Measurements from ENCODE around the gene CECR2.

The CECR2 gene

GRCh38 chr22:17451316-17451715 lies 82.1 kb downstream of the CECR2 start:
- no peak for DNase-seq (ENCODE audit: low read depth in 2 of 2)

- no peak for DNase-seq (ENCODE audit: low read depth in 2 of 2)
Observed at GRCh38 chr22:17460895-17461294, 91.6 kb downstream of the CECR2 start.

GRCh38 chr22:17470880-17471500 lies 101.7 kb downstream of the CECR2 start:
- DNase-seq (ENCODE audit: low read depth in 2 of 2) = no peak

GRCh38 chr22:17471886-17472535 lies 102.8 kb downstream of the CECR2 start:
- no peak for DNase-seq (ENCODE audit: low read depth in 2 of 2)

GRCh38 chr22:17472932-17473331 lies 103.7 kb downstream of the CECR2 start:
- DNase-seq (ENCODE audit: low read depth in 2 of 2) = no peak

GRCh38 chr22:17475318-17476230 lies 106.3 kb downstream of the CECR2 start:
- DNase-seq (ENCODE audit: low read depth in 2 of 2) = no peak

GRCh38 chr22:17476838-17477237 lies 107.6 kb downstream of the CECR2 start:
- DNase-seq (ENCODE audit: low read depth in 2 of 2) = no peak

GRCh38 chr22:17477391-17477833 lies 108.2 kb downstream of the CECR2 start:
- no peak for DNase-seq (ENCODE audit: low read depth in 2 of 2)

- no peak for DNase-seq (ENCODE audit: low read depth in 2 of 2)
Observed at GRCh38 chr22:17479135-17479534, 109.9 kb downstream of the CECR2 start.

GRCh38 chr22:17481424-17481823 lies 112.2 kb downstream of the CECR2 start:
- no peak for DNase-seq (ENCODE audit: low read depth in 2 of 2)

GRCh38 chr22:17483688-17484372 lies 114.6 kb downstream of the CECR2 start:
- DNase-seq (ENCODE audit: low read depth in 2 of 2) = no peak

GRCh38 chr22:17484608-17485007 lies 115.3 kb downstream of the CECR2 start:
- no peak for DNase-seq (ENCODE audit: low read depth in 2 of 2)

- DNase-seq (ENCODE audit: low read depth in 2 of 2) = no peak
Observed at GRCh38 chr22:17486313-17486712, 117.1 kb downstream of the CECR2 start.

- no peak for DNase-seq (ENCODE audit: low read depth in 2 of 2)
Observed at GRCh38 chr22:17486719-17487118, 117.5 kb downstream of the CECR2 start.

GRCh38 chr22:17489101-17489500 lies 119.8 kb downstream of the CECR2 start:
- no peak for DNase-seq (ENCODE audit: low read depth in 2 of 2)

- DNase-seq (ENCODE audit: low read depth in 2 of 2) = no peak
Observed at GRCh38 chr22:17491090-17491640, 121.9 kb downstream of the CECR2 start.

GRCh38 chr22:17492247-17492646 lies 123.0 kb downstream of the CECR2 start:
- no peak for DNase-seq (ENCODE audit: low read depth in 2 of 2)

GRCh38 chr22:17493419-17493981 lies 124.2 kb downstream of the CECR2 start:
- no peak for DNase-seq (ENCODE audit: low read depth in 2 of 2)

GRCh38 chr22:17496841-17497240 lies 127.6 kb downstream of the CECR2 start:
- no peak for DNase-seq (ENCODE audit: low read depth in 2 of 2)

- DNase-seq (ENCODE audit: low read depth in 2 of 2) = no peak
Observed at GRCh38 chr22:17501679-17502285, 132.5 kb downstream of the CECR2 start.

- no peak for DNase-seq (ENCODE audit: low read depth in 2 of 2)
Observed at GRCh38 chr22:17508110-17508509, 138.8 kb downstream of the CECR2 start.

All from stimulated activated CD8-positive, alpha-beta memory T cell treated with anti-CD3 and anti-CD28 coated beads, Interleukin-15, amount 100 ng/mL, for 4 hours (primary cell).